IPS-18c (cell line): ENCODE measurements around the gene C1orf116.

ENCODE experiments used
- H3K4me3 ChIP-seq: 2 replicates; pipeline ENCODE4 v1.7.0; 2013; ENCODE audit warnings: low read depth, mild to moderate bottlenecking, low read length, moderate library complexity; ENCODE audit not compliant: insufficient read depth
- H3K9me3 ChIP-seq: one replicate; pipeline ENCODE4 v1.6.1; 2013; ENCODE audit warnings: mild to moderate bottlenecking, low read length, moderate library complexity; ENCODE audit not compliant: control insufficient read depth, insufficient read depth

C1orf116 gene

DNA sequence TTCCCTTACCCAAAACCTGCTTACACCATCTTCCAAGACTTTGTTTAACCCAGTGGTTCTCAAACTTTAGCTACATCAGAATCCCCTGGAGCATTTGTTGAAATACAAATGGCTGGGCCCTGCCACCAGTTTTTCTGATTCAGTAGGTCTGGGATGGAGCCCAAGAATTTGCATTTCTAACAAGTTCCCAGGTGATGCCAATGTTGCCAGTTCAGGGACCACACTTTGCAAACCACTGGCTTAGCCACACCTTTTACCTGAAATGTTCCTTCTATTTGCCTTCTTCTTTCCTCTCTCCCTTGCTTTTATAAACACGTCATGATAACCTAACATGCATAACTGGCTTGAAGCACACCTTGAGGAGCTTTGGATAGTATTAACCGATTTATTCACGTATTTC lies 46.2 kb downstream of the C1orf116 start:
- Histone ChIP-seq H3K4me3 (no peak overlapping the region), H3K9me3 (no peaks in the 10 kb centered on the region)

DNA sequence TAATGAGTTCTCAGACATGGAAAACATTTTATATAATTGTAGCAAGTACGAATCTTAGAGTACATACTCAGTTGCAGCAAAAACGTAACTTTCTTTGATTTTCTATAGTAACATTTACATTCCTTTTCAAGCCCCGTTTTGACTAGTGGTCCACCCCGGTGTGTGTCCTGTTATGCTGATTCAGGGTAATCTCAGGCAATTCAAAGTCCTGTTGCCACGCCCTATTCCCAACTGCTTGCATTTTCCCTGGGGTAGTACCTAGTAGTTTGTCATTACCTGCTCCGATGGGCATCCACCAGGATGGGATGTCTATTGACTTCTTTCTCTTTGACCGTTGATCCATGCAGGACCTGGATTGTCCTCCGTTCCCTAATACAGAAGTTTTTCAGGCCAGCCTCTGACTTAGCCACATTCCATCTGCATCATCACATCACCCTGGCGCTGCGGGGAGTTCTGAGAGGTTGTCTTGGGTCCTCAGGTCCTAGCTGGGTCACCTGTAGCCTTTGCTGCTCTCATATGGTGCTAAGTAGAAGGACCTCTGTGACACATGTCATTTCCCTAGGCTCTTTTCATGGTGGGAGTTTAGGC lies 47.3 kb downstream of the C1orf116 start:
- Histone ChIP-seq H3K4me3 (no peak overlapping the region), H3K9me3 (no peaks in the 10 kb centered on the region)

- Histone ChIP-seq H3K9me3 (no peaks in the 10 kb centered on the region), H3K4me3 (no peak overlapping the region)
Observed at GRCh38 chr1:206982216-206982615, 50.3 kb downstream of the C1orf116 start.

DNA sequence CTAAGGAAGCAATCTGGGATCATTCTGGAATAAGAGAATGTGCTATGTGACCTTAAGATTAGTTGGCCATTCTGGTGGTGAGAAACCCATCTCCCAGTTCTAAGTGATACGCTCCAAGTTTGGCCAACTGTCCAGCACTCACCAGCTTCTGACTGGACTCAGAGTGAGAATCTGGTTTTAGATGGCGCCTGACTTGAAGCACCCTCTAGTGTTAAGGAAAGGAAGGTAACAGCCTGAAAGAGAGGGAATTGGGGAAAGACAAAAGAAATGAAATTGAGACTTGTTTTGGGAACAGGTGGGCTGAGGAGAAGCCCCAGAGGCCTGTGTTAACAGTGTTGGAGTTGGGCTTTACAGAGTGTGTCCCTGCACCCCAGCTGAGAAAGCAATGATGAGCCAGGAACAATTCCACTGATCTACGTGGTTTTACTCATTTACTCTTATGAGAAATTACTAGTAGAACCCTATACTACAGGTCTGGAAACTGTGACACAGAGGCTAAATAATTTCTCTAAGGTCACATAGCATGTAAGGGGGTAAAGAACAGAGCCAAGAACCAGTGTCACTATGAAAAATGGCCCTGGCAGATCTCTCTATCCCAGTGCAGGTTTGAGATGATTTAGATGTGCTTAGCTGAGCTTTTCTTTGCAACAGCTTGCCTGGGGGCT lies 53.0 kb downstream of the C1orf116 start:
- no peak overlapping the region for H3K4me3 ChIP-seq
- no peaks in the 10 kb centered on the region for H3K9me3 ChIP-seq

DNA sequence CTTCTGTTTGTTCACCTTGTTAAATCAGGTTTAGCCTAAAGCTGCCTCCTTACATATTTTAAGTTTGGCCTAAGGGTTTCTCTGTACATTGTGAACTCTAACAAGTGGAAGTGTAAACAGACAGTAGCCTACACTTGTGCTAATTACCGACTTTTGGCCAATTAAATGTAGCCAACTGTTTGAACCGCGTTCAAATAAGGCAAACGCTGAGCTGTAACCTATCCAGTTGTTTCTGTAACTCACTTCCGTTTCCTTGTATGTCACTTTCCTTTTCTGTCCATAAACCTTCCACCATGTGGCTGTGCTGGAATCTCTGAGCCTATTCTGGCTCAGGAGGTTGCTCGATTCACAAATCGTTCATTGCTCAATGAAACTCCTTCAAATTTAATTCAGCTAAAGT lies 54.3 kb downstream of the C1orf116 start:
- H3K9me3 ChIP-seq: no peaks in the 10 kb centered on the region
- H3K4me3 ChIP-seq: no peak overlapping the region

GRCh38 chr1:206975306-206975705 lies 57.2 kb downstream of the C1orf116 start:
- H3K9me3 ChIP-seq: no peaks in the 10 kb centered on the region

GRCh38 chr1:206974140-206974539 lies 58.4 kb downstream of the C1orf116 start:
- Histone ChIP-seq H3K4me3 (no peak overlapping the region), H3K9me3 (no peaks in the 10 kb centered on the region)

More at GRCh38 chr1:206975306-206975705, 57.2 kb downstream of the C1orf116 start:
- no peak overlapping the region for H3K4me3 ChIP-seq

- Histone ChIP-seq H3K4me3 (no peak overlapping the region), H3K9me3 (no peaks in the 10 kb centered on the region)
Observed at GRCh38 chr1:206972728-206973127, 59.8 kb downstream of the C1orf116 start.

DNA sequence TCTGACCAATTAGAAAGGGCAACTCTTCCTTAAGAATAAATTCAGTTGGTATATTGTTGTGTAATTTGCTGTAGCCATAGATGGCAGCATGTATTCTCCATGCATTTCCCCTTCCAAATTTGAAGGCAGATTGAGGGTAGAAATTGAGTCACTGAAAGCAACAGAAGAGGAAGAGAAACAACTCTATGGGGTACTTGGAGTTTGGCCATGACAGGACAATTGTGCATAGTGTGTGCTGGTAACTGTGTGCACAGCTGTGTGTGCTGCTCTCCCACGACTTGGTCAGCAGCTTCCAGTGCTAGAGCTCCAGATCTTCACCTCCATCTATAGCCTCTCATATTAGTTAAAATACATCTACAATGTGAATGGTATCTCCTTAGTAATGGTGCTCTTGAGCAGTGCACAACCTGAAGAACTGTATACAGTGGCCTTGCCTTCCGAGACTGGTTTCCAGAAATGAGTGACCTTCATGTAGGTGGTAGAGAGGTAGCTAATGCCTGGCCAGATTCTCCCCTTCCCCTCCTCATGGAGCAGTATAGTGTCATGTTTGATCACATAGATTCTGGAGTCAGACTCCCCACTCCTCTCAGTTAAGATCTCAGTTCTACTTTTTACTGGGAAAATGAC lies 61.4 kb downstream of the C1orf116 start:
- Histone ChIP-seq H3K4me3 (no peak overlapping the region), H3K9me3 (no peaks in the 10 kb centered on the region)

DNA sequence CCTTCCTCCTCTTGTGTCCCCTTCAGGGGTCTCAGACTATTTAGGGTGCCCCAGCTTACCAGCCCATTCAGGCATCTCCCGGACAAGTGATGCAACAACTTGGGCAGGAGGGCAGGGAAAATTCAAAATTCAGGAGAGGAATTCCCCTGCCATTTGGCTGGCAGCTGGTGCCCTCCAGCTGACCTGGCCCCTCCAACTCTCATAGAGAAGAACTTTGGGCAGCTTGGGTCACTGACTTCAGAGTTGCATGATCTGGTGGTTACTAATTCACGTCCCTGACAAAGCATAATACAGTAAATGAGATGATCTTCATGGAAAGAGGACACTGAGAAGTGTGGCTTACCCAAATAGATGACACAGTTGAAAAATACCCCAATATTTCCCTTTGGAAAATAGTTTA lies 62.1 kb downstream of the C1orf116 start, which contains the start of gene FCAMR:
FCAMR (minus strand) TSS at position 15 of the 400 bp plus-strand sequence. CDS start 335 bp downstream, outside the sequence.
- H3K4me3 ChIP-seq: no peak within 1 kb of the TSS
- no peaks in the 10 kb centered on the region for H3K9me3 ChIP-seq

GRCh38 chr1:206969090-206969489 lies 63.5 kb downstream of the C1orf116 start:
- H3K4me3 ChIP-seq: no peak overlapping the region

More at GRCh38 chr1:206969090-206969489, 63.5 kb downstream of the C1orf116 start:
- no peaks in the 10 kb centered on the region for H3K9me3 ChIP-seq
